ENCODE measurements around the gene ZNF804B.

Gene ZNF804B

DNA sequence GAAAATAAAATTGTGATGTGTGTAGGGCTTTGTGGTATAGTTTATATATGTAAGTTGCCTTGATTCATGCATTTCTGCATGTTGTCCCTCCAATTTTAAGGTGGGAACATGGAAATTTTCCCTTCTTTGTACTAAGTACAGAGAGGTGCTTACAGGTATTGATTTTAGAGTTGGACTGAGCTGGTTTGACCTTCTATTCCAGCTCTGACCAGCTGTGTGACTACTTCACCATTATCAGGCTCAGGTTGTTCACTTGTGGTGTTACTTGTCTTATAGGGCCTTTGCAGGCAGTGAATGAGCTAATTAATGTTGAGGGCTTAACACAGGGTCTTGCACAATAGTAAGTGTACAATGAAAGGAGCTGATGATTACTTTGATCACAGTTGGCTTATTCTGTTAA is 16.3 kb downstream of the ZNF804B start:
- Histone ChIP-seq H3K79me2 (ENCODE audit: control insufficient read depth, insufficient read depth, low read length) (no peaks in the 10 kb centered on the region), H3K4ac (ENCODE audit: low read depth, low read length) (no peak overlapping the region), H3K4me3 (ENCODE audit: low read length) (no peak overlapping the region), H3K23ac (ENCODE audit: low read length) (no peak overlapping the region), H3K79me1 (ENCODE audit: low read length) (no peaks in the 10 kb centered on the region), H3K4me1 (ENCODE audit: control insufficient read depth, low read depth, low read length) (no peaks in the 10 kb centered on the region), H3K18ac (ENCODE audit: low read length) (no peak overlapping the region), H2BK15ac (replicated peaks; ENCODE audit: low read depth) (no peak overlapping the region), H3K4me2 (ENCODE audit: low read length) (no peak overlapping the region), H4K5ac (ENCODE audit: low read length) (no peak overlapping the region), H3K36me3 (ENCODE audit: control insufficient read depth, insufficient read depth, low read length) (no peaks in the 10 kb centered on the region), H2BK5ac (ENCODE audit: low read length) (no peak overlapping the region), H3K9ac (ENCODE audit: low read length) (no peak overlapping the region), H2AK5ac (ENCODE audit: low read length) (no peak overlapping the region), H3K27ac (ENCODE audit: low read depth, low read length) (no peak overlapping the region), H2BK120ac (ENCODE audit: low read depth, low read length) (no peak overlapping the region), H3K56ac (ENCODE audit: low read length) (no peak overlapping the region), H4K8ac (ENCODE audit: low read depth, low read length) (no peak overlapping the region), H3K27me3 (ENCODE audit: insufficient read depth, low read length, poor library complexity) (no peaks in the 10 kb centered on the region)
- DNase-seq = no peak

DNA sequence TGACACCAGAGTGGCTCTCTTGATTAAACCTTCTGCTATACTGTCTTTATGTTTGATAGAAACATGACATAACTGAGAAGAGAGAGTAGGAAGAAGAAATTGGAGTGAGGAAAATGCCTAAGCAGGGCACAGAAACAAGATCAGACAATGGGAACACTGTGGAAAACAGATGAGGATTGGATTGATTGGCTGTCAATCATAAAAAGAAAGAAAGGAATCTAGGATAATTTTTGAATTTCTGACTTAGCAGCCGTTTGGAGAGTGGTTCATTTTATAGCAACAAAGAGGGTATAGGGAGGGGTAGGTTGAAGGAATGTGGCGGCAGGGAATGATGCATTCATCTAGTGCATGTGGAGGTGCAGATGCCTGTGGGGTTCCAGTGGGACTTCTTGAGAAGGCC is 28.3 kb downstream of the ZNF804B start:
- no CpG with 5 or more reads among the region's 2 CpGs for WGBS (ENCODE audit: extremely low coverage, insufficient coverage, low lambda C conversion rate)
- Histone ChIP-seq H3K4me2 (ENCODE audit: low read length) (no peak overlapping the region), H2AK5ac (ENCODE audit: low read length) (no peak overlapping the region)

DNA sequence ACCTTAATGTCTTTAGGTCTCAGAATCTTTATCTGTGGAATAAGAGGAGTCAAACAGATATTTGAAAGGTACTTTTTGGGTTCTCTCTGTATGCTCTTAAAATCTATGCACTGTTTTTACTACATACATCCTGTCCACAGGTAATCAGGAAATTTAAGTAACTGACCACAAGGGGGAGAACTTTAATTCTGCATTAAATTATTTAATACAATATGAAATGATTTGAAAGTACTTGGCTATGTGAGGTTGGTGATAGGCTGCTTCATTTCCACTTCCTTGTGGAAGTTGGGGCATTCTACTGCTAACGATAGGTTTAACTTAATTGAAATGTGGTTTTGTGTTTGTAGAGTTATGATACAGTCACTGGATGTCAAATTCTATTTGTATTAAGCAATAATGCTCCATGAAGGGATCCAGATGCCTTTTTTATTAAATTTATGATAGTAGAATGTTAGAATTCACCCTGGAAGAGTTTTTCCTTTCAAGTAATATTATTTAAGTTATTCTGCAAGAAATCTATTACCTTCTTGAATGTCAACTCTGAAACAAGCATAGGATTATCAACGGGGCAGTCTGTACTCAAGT is 30.1 kb downstream of the ZNF804B start:
- Histone ChIP-seq H3K23ac (ENCODE audit: low read length) (no peak overlapping the region), H2BK120ac (ENCODE audit: low read depth, low read length) (no peak overlapping the region), H3K27ac (ENCODE audit: low read depth, low read length) (no peak overlapping the region), H3K4me1 (ENCODE audit: control insufficient read depth, low read depth, low read length) (no peaks in the 10 kb centered on the region), H3K27me3 (ENCODE audit: insufficient read depth, low read length, poor library complexity) (no peaks in the 10 kb centered on the region), H3K79me1 (ENCODE audit: low read length) (no peaks in the 10 kb centered on the region), H3K4ac (ENCODE audit: low read depth, low read length) (no peak overlapping the region), H4K8ac (ENCODE audit: low read depth, low read length) (no peak overlapping the region), H3K79me2 (ENCODE audit: control insufficient read depth, insufficient read depth, low read length) (no peaks in the 10 kb centered on the region), H3K9ac (ENCODE audit: low read length) (no peak overlapping the region), H3K4me2 (ENCODE audit: low read length) (no peak overlapping the region), H2BK5ac (ENCODE audit: low read length) (no peak overlapping the region), H2BK15ac (replicated peaks; ENCODE audit: low read depth) (no peak overlapping the region), H3K36me3 (ENCODE audit: control insufficient read depth, insufficient read depth, low read length) (no peaks in the 10 kb centered on the region), H3K56ac (ENCODE audit: low read length) (no peak overlapping the region), H3K4me3 (ENCODE audit: low read length) (no peak overlapping the region), H2AK5ac (ENCODE audit: low read length) (no peak overlapping the region), H4K5ac (ENCODE audit: low read length) (no peak overlapping the region), H3K18ac (ENCODE audit: low read length) (no peak overlapping the region)
- WGBS (ENCODE audit: extremely low coverage, insufficient coverage, low lambda C conversion rate) = no CpG with 5 or more reads among the region's 2 CpGs
- peak; percentile 6 for DNase-seq

More for the DNA sequence above, 28.3 kb downstream of the ZNF804B start:
- no peaks in the 10 kb centered on the region for H3K36me3 ChIP-seq (ENCODE audit: control insufficient read depth, insufficient read depth, low read length)
- no peak overlapping the region for H3K18ac ChIP-seq (ENCODE audit: low read length)
- H3K27me3 ChIP-seq (ENCODE audit: insufficient read depth, low read length, poor library complexity) = no peaks in the 10 kb centered on the region
- H2BK15ac ChIP-seq (replicated peaks; ENCODE audit: low read depth) = no peak overlapping the region
- no peak overlapping the region for H3K4me3 ChIP-seq (ENCODE audit: low read length)
- no peak for DNase-seq
- no peak overlapping the region for H4K5ac ChIP-seq (ENCODE audit: low read length)
- no peak overlapping the region for H2BK5ac ChIP-seq (ENCODE audit: low read length)
- no peak overlapping the region for H3K56ac ChIP-seq (ENCODE audit: low read length)
- no peak overlapping the region for H3K27ac ChIP-seq (ENCODE audit: low read depth, low read length)
- H3K79me2 ChIP-seq (ENCODE audit: control insufficient read depth, insufficient read depth, low read length) = no peaks in the 10 kb centered on the region
- H3K4ac ChIP-seq (ENCODE audit: low read depth, low read length) = no peak overlapping the region
- H4K8ac ChIP-seq (ENCODE audit: low read depth, low read length) = no peak overlapping the region
- H3K9ac ChIP-seq (ENCODE audit: low read length) = no peak overlapping the region
- no peaks in the 10 kb centered on the region for H3K4me1 ChIP-seq (ENCODE audit: control insufficient read depth, low read depth, low read length)
- no peak overlapping the region for H3K23ac ChIP-seq (ENCODE audit: low read length)
- H3K79me1 ChIP-seq (ENCODE audit: low read length) = no peaks in the 10 kb centered on the region
- no peak overlapping the region for H2BK120ac ChIP-seq (ENCODE audit: low read depth, low read length)

DNA sequence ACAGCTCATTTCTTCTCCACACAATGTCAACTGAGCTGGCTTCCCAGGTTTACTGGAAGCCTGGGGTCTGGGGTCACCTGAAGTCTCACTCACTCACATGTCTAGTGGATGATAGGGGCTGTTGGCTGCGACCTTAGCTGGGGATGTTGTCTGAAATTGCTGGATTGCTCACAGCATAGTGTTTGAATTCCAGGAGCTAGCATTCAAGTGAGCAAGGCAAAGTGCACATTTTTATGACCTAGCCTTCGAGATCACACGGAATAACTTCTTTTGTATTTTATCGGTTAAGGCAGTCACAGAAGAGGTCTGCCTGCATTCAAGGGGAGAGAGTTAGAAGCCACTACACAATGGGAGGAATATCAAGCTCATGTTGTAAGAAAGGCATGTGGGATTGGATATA is 32.4 kb downstream of the ZNF804B start:
- Histone ChIP-seq H3K4me3 (ENCODE audit: low read length) (no peak overlapping the region), H3K4me2 (ENCODE audit: low read length) (no peak overlapping the region), H3K27ac (ENCODE audit: low read depth, low read length) (no peak overlapping the region), H2BK15ac (replicated peaks; ENCODE audit: low read depth) (no peak overlapping the region), H3K79me1 (ENCODE audit: low read length) (no peaks in the 10 kb centered on the region), H3K4ac (ENCODE audit: low read depth, low read length) (no peak overlapping the region), H2BK120ac (ENCODE audit: low read depth, low read length) (no peak overlapping the region), H3K23ac (ENCODE audit: low read length) (no peak overlapping the region), H2BK5ac (ENCODE audit: low read length) (no peak overlapping the region), H3K56ac (ENCODE audit: low read length) (no peak overlapping the region), H4K8ac (ENCODE audit: low read depth, low read length) (no peak overlapping the region), H2AK5ac (ENCODE audit: low read length) (no peak overlapping the region), H3K79me2 (ENCODE audit: control insufficient read depth, insufficient read depth, low read length) (no peaks in the 10 kb centered on the region), H4K5ac (ENCODE audit: low read length) (no peak overlapping the region), H3K36me3 (ENCODE audit: control insufficient read depth, insufficient read depth, low read length) (no peaks in the 10 kb centered on the region), H3K18ac (ENCODE audit: low read length) (no peak overlapping the region), H3K27me3 (ENCODE audit: insufficient read depth, low read length, poor library complexity) (no peaks in the 10 kb centered on the region), H3K4me1 (ENCODE audit: control insufficient read depth, low read depth, low read length) (no peaks in the 10 kb centered on the region), H3K9ac (ENCODE audit: low read length) (no peak overlapping the region)
- DNase-seq = no peak
- WGBS (ENCODE audit: extremely low coverage, insufficient coverage, low lambda C conversion rate) = no CpG with 5 or more reads among the region's 4 CpGs

DNA sequence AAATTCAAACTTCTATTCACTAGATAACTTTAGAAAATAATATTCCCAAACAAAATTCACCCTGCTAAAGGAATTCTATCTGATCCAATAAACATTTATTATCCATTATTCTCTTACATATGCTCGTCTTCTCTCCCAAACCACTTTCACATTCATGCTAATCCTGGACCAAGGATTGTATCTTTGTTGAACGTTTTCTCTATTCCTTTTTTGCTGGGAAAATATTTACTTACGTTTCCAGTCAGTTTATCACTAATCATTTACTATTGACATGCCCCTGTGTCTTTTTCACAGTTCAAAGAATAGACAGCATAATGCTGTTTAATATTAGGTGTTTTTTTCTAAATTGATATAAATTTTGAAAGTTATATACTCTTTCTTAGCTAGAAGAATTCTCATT is 32.9 kb downstream of the ZNF804B start:
- H3K79me2 ChIP-seq (ENCODE audit: control insufficient read depth, insufficient read depth, low read length) = no peaks in the 10 kb centered on the region
- no peak overlapping the region for H3K27ac ChIP-seq (ENCODE audit: low read depth, low read length)
- H2BK15ac ChIP-seq (replicated peaks; ENCODE audit: low read depth) = no peak overlapping the region
- H3K4me1 ChIP-seq (ENCODE audit: control insufficient read depth, low read depth, low read length) = no peaks in the 10 kb centered on the region
- H3K4me2 ChIP-seq (ENCODE audit: low read length) = no peak overlapping the region
- DNase-seq = no peak
- H2AK5ac ChIP-seq (ENCODE audit: low read length) = no peak overlapping the region
- no peaks in the 10 kb centered on the region for H3K79me1 ChIP-seq (ENCODE audit: low read length)
- H2BK120ac ChIP-seq (ENCODE audit: low read depth, low read length) = no peak overlapping the region
- no peaks in the 10 kb centered on the region for H3K36me3 ChIP-seq (ENCODE audit: control insufficient read depth, insufficient read depth, low read length)
- no peak overlapping the region for H4K8ac ChIP-seq (ENCODE audit: low read depth, low read length)
- no peak overlapping the region for H3K9ac ChIP-seq (ENCODE audit: low read length)
- no peak overlapping the region for H4K5ac ChIP-seq (ENCODE audit: low read length)
- H3K4me3 ChIP-seq (ENCODE audit: low read length) = no peak overlapping the region
- no peaks in the 10 kb centered on the region for H3K27me3 ChIP-seq (ENCODE audit: insufficient read depth, low read length, poor library complexity)
- no peak overlapping the region for H3K23ac ChIP-seq (ENCODE audit: low read length)
- no peak overlapping the region for H3K18ac ChIP-seq (ENCODE audit: low read length)
- H3K4ac ChIP-seq (ENCODE audit: low read depth, low read length) = no peak overlapping the region
- H3K56ac ChIP-seq (ENCODE audit: low read length) = no peak overlapping the region
- no peak overlapping the region for H2BK5ac ChIP-seq (ENCODE audit: low read length)
- 100% methylated on average over 1 of the region's 3 CpGs for WGBS (ENCODE audit: extremely low coverage, insufficient coverage, low lambda C conversion rate)

DNA sequence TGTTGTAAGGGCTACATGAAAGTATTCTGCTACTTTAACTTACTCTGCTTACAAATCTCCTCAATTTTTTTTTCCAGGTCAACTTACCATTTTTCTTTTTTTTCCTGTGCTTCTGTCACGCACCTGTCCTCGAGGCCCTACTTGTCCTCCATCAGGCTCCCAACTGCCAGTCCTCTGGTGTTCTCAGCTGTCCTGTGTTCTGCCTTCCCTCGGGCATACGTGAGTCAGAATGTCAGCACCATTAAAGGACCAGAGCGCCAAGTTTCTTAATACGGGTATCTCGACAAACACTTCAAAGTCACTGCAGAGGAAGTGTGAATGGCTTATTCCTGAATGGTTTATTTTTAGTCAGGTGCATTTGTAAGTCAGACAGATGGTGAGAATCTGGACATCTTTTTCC is 36.1 kb downstream of the ZNF804B start, which contains the start of gene TEX47:
Gene TEX47 (minus strand): TSS at position 185 of the 400 bp plus-strand sequence. CDS start 795 bp downstream, outside the sequence.
- WGBS (ENCODE audit: extremely low coverage, insufficient coverage, low lambda C conversion rate) = no CpG with 5 or more reads among the region's 7 CpGs
- no peak within 1 kb of the TSS for H3K18ac ChIP-seq (ENCODE audit: low read length)
- no peak within 1 kb of the TSS for H3K56ac ChIP-seq (ENCODE audit: low read length)

More for the DNA sequence above, 36.1 kb downstream of the ZNF804B start, which contains the start of gene TEX47:
- Histone ChIP-seq H3K27ac (ENCODE audit: low read depth, low read length) (no peak within 1 kb of the TSS), H2BK5ac (ENCODE audit: low read length) (no peak within 1 kb of the TSS), H2BK15ac (replicated peaks; ENCODE audit: low read depth) (no peak within 1 kb of the TSS), H3K4me1 (ENCODE audit: control insufficient read depth, low read depth, low read length) (no peaks in the 10 kb centered on the region), H4K5ac (ENCODE audit: low read length) (no peak within 1 kb of the TSS), H3K9ac (ENCODE audit: low read length) (no peak within 1 kb of the TSS), H3K4me2 (ENCODE audit: low read length) (no peak within 1 kb of the TSS), H3K79me2 (ENCODE audit: control insufficient read depth, insufficient read depth, low read length) (no peaks in the 10 kb centered on the region), H2AK5ac (ENCODE audit: low read length) (no peak within 1 kb of the TSS), H4K8ac (ENCODE audit: low read depth, low read length) (no peak within 1 kb of the TSS), H3K4ac (ENCODE audit: low read depth, low read length) (no peak within 1 kb of the TSS), H2BK120ac (ENCODE audit: low read depth, low read length) (no peak within 1 kb of the TSS), H3K36me3 (ENCODE audit: control insufficient read depth, insufficient read depth, low read length) (no peaks in the 10 kb centered on the region), H3K23ac (ENCODE audit: low read length) (no peak within 1 kb of the TSS), H3K79me1 (ENCODE audit: low read length) (no peaks in the 10 kb centered on the region), H3K4me3 (ENCODE audit: low read length) (no peak within 1 kb of the TSS), H3K27me3 (ENCODE audit: insufficient read depth, low read length, poor library complexity) (no peaks in the 10 kb centered on the region)
- no peak for DNase-seq

Data from mesendoderm (in vitro differentiated cells).